NCI-H2171 (cell line): ENCODE measurements around the gene EXO1.
"Not testable (repeated sequence)": the region's sequence is repeated elsewhere in the genome, so short reads cannot be mapped to it uniquely, and the experiment has no call there.

Experiments
- DNase-seq: peaks from one replicate; lab custom pipeline; 2025; lab: John Stamatoyannopoulos, UW

Gene EXO1

GRCh38 chr1:241836941-241837340 lies 11.1 kb upstream of the EXO1 start:
- DNase-seq: no peak

GRCh38 chr1:241837416-241837815 lies 10.6 kb upstream of the EXO1 start:
- no peak for DNase-seq

GRCh38 chr1:241837901-241838300 lies 10.1 kb upstream of the EXO1 start:
- no peak for DNase-seq

- no peak for DNase-seq
Observed at GRCh38 chr1:241838897-241839296, 9.1 kb upstream of the EXO1 start.

- DNase-seq: no peak
Observed at GRCh38 chr1:241839369-241839979, 8.5 kb upstream of the EXO1 start.

DNA sequence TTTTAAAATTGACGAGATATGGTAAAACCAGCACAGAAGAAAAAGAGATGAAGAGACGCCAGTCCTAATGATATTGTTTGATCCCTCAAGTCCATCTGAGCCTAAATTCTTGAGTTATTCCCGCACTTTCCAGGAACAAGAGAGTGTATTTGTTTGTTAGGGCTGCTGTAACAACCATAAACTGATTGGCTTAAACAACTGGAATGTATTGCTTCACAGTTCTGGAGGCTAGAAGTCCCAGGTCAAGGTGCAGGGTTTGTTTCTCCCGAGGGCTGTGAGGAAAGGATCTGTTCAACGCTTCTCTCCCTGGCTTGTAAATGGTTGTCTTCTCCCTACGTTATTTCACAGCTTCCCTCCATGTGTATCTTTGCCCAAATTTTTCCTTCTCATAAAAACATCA lies 7.8 kb upstream of the EXO1 start:
- no peak for DNase-seq

GRCh38 chr1:241841691-241842090 lies 6.3 kb upstream of the EXO1 start:
- DNase-seq: no peak

GRCh38 chr1:241842565-241842964 lies 5.4 kb upstream of the EXO1 start:
- DNase-seq: no peak

DNA sequence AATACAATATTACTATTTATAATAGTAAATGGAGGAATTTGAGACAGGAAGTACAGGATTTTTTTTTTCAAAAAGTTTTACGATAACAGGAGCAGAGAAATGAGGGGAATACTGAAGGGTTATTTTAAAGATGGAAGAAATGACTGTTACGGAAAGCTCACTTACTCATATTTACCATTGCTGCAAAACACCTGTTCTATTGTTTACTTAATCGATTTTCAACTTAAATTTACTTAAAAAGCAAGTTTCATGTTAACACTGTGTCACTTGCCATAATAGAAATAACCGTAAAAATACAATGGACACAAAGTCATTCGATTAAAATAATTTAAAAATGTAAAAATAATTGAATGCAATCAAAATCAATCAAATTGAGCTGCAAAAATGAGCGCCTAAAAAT lies 3.4 kb upstream of the EXO1 start:
- DNase-seq: no peak

DNA sequence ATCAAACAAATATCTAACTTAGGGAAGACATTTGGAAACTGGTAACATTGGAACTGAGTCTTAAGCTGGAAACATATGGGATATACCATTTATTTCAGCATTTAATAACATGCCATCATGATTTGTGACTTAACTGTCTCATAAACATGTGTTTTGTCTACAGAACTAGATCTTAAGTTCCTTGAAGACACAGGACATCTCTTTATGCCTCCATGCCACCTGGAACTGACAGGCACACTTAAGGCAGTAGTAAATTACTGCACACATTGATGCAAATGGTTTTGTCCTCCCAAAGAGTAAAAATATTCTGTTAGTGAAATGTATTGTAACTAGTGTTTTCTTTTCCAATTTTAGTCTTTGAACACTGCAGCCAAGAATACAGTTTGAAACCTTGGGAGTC lies 1.6 kb upstream of the EXO1 start:
- DNase-seq: no peak

DNA sequence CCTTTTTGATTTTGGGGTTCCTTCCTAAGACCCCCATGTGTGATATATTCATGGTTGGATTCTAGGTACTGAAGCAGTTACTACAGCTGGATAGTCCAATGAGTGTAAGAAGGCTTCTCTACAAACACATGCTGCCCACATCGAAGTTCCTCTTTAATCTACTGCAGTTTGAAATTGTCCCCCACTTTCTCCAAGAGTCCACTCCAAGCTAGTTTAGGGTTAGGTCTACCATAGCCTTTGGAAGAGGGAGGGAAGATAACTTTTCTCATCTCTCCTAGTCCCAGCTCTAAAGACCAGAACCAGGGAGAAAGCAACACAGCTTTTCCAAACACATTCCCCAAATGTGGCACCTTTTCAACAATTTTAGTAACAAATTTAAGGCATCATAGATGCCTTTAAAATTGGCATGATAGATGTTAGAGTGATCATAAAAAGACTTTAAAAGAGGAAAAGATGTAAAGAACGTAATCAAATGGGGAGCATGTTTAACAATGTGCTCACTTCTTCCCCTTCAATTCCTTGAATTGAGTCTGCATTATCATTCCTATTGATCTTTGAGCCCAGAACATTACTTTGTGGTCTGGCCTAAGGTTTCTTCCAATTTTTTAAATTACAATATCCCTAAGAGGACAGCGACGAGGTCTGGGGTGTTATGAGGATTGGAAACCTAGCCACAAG lies 1.0 kb upstream of the EXO1 start:
- DNase-seq: no peak

DNA sequence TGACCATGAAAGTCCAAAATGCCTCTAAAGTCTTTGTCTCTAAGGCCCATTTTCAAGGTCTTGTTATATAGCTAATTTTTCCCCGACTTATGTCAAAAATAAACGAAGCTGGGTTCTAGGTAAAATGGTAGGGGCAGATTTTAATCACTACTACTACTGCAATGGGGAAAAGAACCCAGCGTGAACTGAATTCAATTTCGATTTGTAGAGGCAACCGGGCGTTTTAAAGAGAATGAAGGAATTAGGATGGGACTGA lies 536 bp upstream of the EXO1 start:
- DNase-seq: no peak

GRCh38 chr1:241848686-241849344 lies 811 bp downstream of the EXO1 start:
- no peak for DNase-seq

GRCh38 chr1:241849345-241849695 lies 1.3 kb downstream of the EXO1 start:
- DNase-seq: no peak

GRCh38 chr1:241855545-241856140 lies 7.6 kb downstream of the EXO1 start:
- not testable (repeated sequence) for DNase-seq

- DNase-seq: no peak
Observed at GRCh38 chr1:241857131-241857530, 9.1 kb downstream of the EXO1 start.

GRCh38 chr1:241860922-241861321 lies 12.9 kb downstream of the EXO1 start:
- no peak for DNase-seq

DNA sequence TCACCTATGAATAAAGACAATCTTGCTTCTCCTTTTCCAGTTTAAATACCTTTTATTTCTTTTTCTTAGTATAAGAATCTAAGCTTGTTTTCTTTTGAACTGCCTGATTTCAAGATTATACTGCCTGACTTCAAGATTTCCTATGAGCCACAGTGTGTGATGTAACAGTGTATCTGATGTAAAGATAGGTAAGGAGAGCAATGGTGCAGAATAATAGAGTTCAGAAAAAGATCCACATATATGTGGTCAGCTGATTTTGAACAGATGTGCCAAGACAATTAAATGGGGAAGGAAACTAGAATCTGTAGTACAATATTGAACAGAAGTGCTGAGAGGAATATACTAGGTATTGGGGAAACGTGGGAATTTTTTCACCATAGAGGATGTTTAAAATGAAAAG lies 21.0 kb downstream of the EXO1 start:
- no peak for DNase-seq

DNA sequence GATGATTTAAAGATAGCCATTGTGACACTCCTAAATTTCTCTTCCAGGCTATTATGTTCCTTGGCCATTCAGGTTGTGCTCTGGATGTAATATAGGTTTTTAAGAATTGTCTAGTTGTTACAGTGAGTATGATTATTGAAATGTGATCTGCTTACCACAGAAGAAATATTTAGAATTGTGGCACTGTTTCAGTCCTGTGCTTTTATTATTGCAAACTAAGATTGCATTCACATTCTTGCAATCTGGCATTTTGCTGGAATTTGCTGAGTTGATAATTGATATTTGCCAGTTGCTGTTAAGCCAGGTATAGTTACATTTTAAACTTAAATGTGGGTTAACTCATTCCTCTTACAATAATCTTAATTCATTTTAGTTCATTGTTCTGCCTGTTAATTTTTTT lies 22.3 kb downstream of the EXO1 start:
- no peak for DNase-seq

GRCh38 chr1:241870746-241871430 lies 22.9 kb downstream of the EXO1 start:
- DNase-seq: no peak

- DNase-seq: no peak
Observed at GRCh38 chr1:241881440-241881839, 33.4 kb downstream of the EXO1 start.

- DNase-seq: no peak
Observed at GRCh38 chr1:241883159-241883558, 35.2 kb downstream of the EXO1 start.

GRCh38 chr1:241888232-241888631 lies 40.2 kb downstream of the EXO1 start:
- DNase-seq: no peak
